ENCODE results near the gene PTPRG.

PTPRG gene

GRCh38 chr3:62211675-62212429, 650.5 kb downstream of the PTPRG start:
- no peak overlapping the region for H3K4me3 ChIP-seq
- TF ChIP-seq CTCF (IDR thresholded peaks at IDR 0.05), result no peak
- no peak for DNase-seq (ENCODE audit: low spot score)

GRCh38 chr3:62214850-62215249, 653.5 kb downstream of the PTPRG start:
- H3K27ac ChIP-seq, result no peak overlapping the region
- H3K4me3 ChIP-seq, result no peak overlapping the region
- no peak for DNase-seq (ENCODE audit: low spot score)
- no peak for TF ChIP-seq CTCF (IDR thresholded peaks at IDR 0.05)

More at GRCh38 chr3:62211675-62212429, 650.5 kb downstream of the PTPRG start:
- H3K27ac ChIP-seq, result no peak overlapping the region

DNA sequence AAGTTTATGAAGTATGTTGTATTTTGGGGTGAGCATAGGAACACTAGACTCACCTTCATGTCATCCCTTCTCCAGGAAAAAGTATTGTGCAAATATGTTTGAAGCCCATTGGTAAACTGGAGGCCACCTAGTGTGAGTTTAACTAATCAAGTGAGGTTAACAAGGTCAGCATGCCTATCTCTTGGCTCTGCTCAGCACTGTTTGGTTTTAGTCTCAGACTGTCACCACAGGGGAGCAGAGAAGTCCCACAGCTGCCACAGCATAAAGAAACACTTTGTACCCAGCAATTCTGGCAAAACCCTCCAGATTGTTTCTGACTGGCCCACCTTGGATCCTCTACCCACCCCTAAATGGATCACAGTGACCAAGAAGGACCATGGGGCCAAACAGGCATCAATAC, 659.2 kb downstream of the PTPRG start:
- Histone ChIP-seq H3K27ac (no peak overlapping the region), H3K4me3 (no peak overlapping the region)
- no peak for TF ChIP-seq CTCF (IDR thresholded peaks at IDR 0.05)
- DNase-seq (ENCODE audit: low spot score), result no peak

GRCh38 chr3:62225051-62225450, 663.7 kb downstream of the PTPRG start:
- Histone ChIP-seq H3K4me3 (no peak overlapping the region), H3K27ac (no peak overlapping the region)
- DNase-seq (ENCODE audit: low spot score), result no peak
- TF ChIP-seq CTCF (IDR thresholded peaks at IDR 0.05), result no peak

DNA sequence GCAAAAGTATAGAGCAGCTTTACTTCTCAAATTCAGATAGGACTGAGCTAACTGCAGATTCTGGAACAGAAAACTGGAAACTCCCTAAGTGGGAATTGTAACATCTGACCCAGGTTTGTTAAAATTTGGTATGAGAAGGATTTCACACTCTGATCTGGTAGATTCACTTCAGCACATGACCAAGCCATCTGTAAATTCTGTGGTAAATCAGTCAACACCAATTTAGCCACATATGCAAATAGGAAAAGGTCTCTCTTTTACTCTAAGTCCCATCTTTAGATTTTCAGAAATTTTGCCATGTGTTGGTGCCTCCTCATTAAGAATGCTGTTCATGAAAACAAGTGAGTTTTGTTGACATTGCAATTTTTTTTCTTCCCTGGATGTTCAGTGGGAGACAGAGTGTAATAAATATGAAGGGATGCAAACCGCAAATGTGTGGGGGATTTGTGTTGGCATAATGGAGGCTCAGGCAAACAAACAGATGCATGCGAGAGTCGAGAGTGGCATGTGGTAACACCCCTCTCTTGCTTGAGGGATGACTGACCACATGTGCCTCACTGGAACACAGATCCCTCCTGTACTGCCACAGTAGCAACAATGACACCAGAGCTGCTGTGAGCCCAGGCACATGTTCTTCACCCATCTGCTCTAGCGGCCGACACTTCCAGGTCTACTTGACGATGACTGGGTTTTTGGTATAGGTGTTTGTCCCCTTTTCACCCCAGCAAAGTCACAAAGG, 665.4 kb downstream of the PTPRG start:
- H3K27ac ChIP-seq, result no peak overlapping the region
- H3K4me3 ChIP-seq, result no peak overlapping the region
- TF ChIP-seq CTCF (IDR thresholded peaks at IDR 0.05), result no peak
- DNase-seq (ENCODE audit: low spot score), result no peak

DNA sequence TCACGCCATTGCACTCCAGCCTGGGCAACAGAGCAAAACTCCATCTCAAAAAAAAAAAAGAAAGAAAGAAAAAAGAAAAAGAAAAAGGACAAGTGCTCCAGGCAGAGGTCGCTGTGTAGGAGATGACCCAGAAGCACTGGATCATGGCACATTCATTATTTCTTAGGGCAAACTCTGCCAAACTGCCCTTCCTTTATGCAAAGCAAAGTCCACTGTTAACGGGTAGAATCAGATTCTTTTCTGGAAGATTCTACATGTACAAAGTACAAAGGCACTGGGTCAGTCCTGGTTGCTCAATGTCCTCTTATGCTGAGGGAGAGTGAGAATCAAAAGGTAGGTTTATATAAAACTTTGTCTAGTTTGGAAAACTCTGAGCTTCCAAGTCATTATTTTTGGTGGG, 667.1 kb downstream of the PTPRG start:
- no peak for DNase-seq (ENCODE audit: low spot score)
- no peak for TF ChIP-seq CTCF (IDR thresholded peaks at IDR 0.05)
- no peak overlapping the region for H3K27ac ChIP-seq
- H3K4me3 ChIP-seq, result no peak overlapping the region

DNA sequence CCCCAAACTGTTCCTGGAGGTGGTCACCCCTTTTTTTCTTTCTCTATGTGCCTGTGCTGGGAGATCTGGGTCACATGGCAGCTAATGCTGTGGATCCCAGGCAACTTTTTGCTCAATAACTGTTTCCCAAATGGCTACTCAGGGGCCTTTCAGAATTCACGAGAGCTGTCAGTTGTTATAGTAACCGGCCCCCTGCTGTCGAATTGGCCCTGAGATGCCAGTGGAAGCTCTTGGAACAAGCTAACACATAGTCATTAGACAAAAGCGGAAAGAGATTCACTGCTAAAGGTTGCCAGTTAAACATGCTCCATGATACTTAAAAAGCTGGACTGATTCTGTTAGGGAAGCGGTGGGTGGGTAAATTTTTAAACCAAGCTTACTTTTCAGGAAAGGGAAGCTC, 667.8 kb downstream of the PTPRG start:
- H3K27ac ChIP-seq, result no peak overlapping the region
- TF ChIP-seq CTCF (IDR thresholded peaks at IDR 0.05), result no peak
- no peak for DNase-seq (ENCODE audit: low spot score)
- H3K4me3 ChIP-seq, result no peak overlapping the region

Measured in coronary artery (tissue), 2 donors.